Stimulated activated CD4-positive, alpha-beta T cell treated with anti-CD3 and anti-CD28 coated beads, Interleukin-12 subunit alpha, Interleukin-12 subunit beta, amount 100 ng/mL, for 4 hours (primary cell): ENCODE data around the gene IZUMO2.
A peak's percentile ranks its signal among the peaks of the same experiment; 100 is the strongest.

Experiments used
- DNase-seq: peaks from one replicate; pipeline ENCODE4 v3.0.0-alpha.2; 2020

Gene IZUMO2

GRCh38 chr19:50162988-50163387 lies at the start of gene IZUMO2:
Gene IZUMO2 (minus strand): TSS chr19:50163281. CDS start chr19:50163194, 87 bp downstream.
- no peak for DNase-seq

- DNase-seq: no peak
These were observed 47.3 kb upstream of the IZUMO2 start for GRCh38 chr19:50210425-50210824.

- DNase-seq: no peak
These were observed 46.0 kb upstream of the IZUMO2 start for GRCh38 chr19:50209131-50209530.

GRCh38 chr19:50207730-50208129 lies 44.6 kb upstream of the IZUMO2 start:
- DNase-seq: no peak

- no peak for DNase-seq
These were observed 43.1 kb upstream of the IZUMO2 start for GRCh38 chr19:50206191-50206590.

- DNase-seq: no peak
These were observed 42.6 kb upstream of the IZUMO2 start for GRCh38 chr19:50205681-50206138.

GRCh38 chr19:50204811-50205675 lies 42.0 kb upstream of the IZUMO2 start:
- DNase-seq: peak; percentile 8

- no peak for DNase-seq
These were observed 41.0 kb upstream of the IZUMO2 start for GRCh38 chr19:50204081-50204428.

- peak; percentile 20 for DNase-seq
These were observed 40.4 kb upstream of the IZUMO2 start, which contains the start of gene MYH14 for GRCh38 chr19:50203281-50204080. Gene MYH14 (plus strand): TSS chr19:50203622. CDS start chr19:50210366, 6,744 bp downstream.

- DNase-seq: no peak
These were observed 39.8 kb upstream of the IZUMO2 start for GRCh38 chr19:50202962-50203280.

GRCh38 chr19:50202386-50202785 lies 39.3 kb upstream of the IZUMO2 start:
- DNase-seq: no peak

- DNase-seq: no peak
These were observed 36.1 kb upstream of the IZUMO2 start for GRCh38 chr19:50199259-50199555.

- no peak for DNase-seq
These were observed 35.6 kb upstream of the IZUMO2 start for GRCh38 chr19:50198431-50199258.

GRCh38 chr19:50197348-50197747 lies 34.3 kb upstream of the IZUMO2 start:
- DNase-seq: no peak

- DNase-seq: no peak
These were observed 33.3 kb upstream of the IZUMO2 start for GRCh38 chr19:50196322-50196932.

- DNase-seq: no peak
These were observed 32.1 kb upstream of the IZUMO2 start for GRCh38 chr19:50195224-50195623.

GRCh38 chr19:50192463-50193211 lies 29.6 kb upstream of the IZUMO2 start:
- DNase-seq: no peak

GRCh38 chr19:50191216-50191615 lies 28.1 kb upstream of the IZUMO2 start:
- no peak for DNase-seq

- DNase-seq: no peak
These were observed 27.4 kb upstream of the IZUMO2 start for GRCh38 chr19:50190439-50190891.

- no peak for DNase-seq
These were observed 26.2 kb upstream of the IZUMO2 start for GRCh38 chr19:50189331-50189730.

- DNase-seq: no peak
These were observed 24.9 kb upstream of the IZUMO2 start for GRCh38 chr19:50187937-50188336.

GRCh38 chr19:50184196-50184595 lies 21.1 kb upstream of the IZUMO2 start:
- DNase-seq: no peak
